CD14-positive monocyte (primary cell): ENCODE results near the gene POPDC2. TPM values are rescaled to one million over a fixed set of nuclear protein-coding genes. Genes with fewer than 3 reads are reported as not detected.

ENCODE experiments used
- DNase-seq, 3 donors: peaks; one replicate each; pipeline ENCODE4 v3.0.0-alpha.2; 2011 to 2022
- H2AFZ ChIP-seq: 2 replicates; pipeline ENCODE4 v1.6.0; 2012; ENCODE audit warnings: mild to moderate bottlenecking, low read depth, low read length, inconsistent platforms; ENCODE audit not compliant: insufficient read depth, poor library complexity, severe bottlenecking
- H3K27ac ChIP-seq, 2 donors: 1 replicate in 1 of 2; 2 replicates in 1 of 2; pipeline ENCODE4 v1.5.1; 2012 to 2013; ENCODE audit warnings: low read length in 2 of 2, control low read depth in 1 of 2, inconsistent platforms in 1 of 2, low read depth in 1 of 2, mild to moderate bottlenecking in 1 of 2
- H3K27me3 ChIP-seq, 2 donors: one replicate each; pipeline versions ENCODE4 v1.6.0 to v1.6.1; 2011 to 2013; ENCODE audit warnings: low read length in 2 of 2; ENCODE audit not compliant: control insufficient read depth in 2 of 2, insufficient read depth in 2 of 2
- H3K36me3 ChIP-seq, 2 donors: replicated peaks in 1 of 2; 1 replicate in 1 of 2; 2 replicates in 1 of 2; pipeline versions ENCODE4 v1.5.1 to v1.6.1; 2012 to 2013; ENCODE audit warnings: low read length in 2 of 2, control low read depth in 1 of 2, inconsistent platforms in 1 of 2, mild to moderate bottlenecking in 1 of 2; ENCODE audit not compliant: insufficient read depth in 2 of 2, control insufficient read depth in 1 of 2
- H3K4me1 ChIP-seq, 2 donors: 1 replicate in 1 of 2; 2 replicates in 1 of 2; pipeline versions ENCODE4 v1.5.1 to v1.6.1; 2012 to 2013; ENCODE audit warnings: low read length in 2 of 2, control low read depth in 1 of 2, inconsistent platforms in 1 of 2, mild to moderate bottlenecking in 1 of 2, moderate library complexity in 1 of 2; ENCODE audit not compliant: insufficient read depth in 2 of 2, control insufficient read depth in 1 of 2
- H3K4me2 ChIP-seq: replicated peaks from 2 replicates; pipeline ENCODE3; 2012; ENCODE audit warnings: low read length, moderate library complexity, mild to moderate bottlenecking; ENCODE audit not compliant: poor library complexity, severe bottlenecking; ENCODE audit errors: extremely low read depth
- H3K4me3 ChIP-seq, 3 experiments: fragments of 200-600 bp in 1 of 3; sonication (generic) in 1 of 3; replicated peaks in 1 of 3; 1 replicate in 2 of 3; 2 replicates in 1 of 3; pipeline ENCODE4 v1.5.1; 2011 to 2013; ENCODE audit warnings: low read length in 3 of 3, mild to moderate bottlenecking in 3 of 3, control low read depth in 2 of 3, low read depth in 2 of 3, inconsistent platforms in 1 of 3, moderate library complexity in 1 of 3
- H3K79me2 ChIP-seq: 2 replicates; pipeline ENCODE4 v1.6.0; 2012; ENCODE audit warnings: mild to moderate bottlenecking, control low read depth, inconsistent platforms, low read length, moderate library complexity; ENCODE audit not compliant: insufficient read depth
- H3K9ac ChIP-seq: 2 replicates; pipeline ENCODE4 v1.6.0; 2017; ENCODE audit warnings: low read length, mild to moderate bottlenecking; ENCODE audit not compliant: insufficient read depth, poor library complexity, severe bottlenecking
- H3K9me3 ChIP-seq, 2 donors: replicated peaks in 1 of 2; 1 replicate in 1 of 2; 2 replicates in 1 of 2; pipeline versions ENCODE4 v1.5.1 to v1.6.1; 2012 to 2013; ENCODE audit warnings: low read length in 2 of 2, control low read depth in 1 of 2; ENCODE audit not compliant: control insufficient read depth in 1 of 2, insufficient read depth in 1 of 2
- H4K20me1 ChIP-seq: 2 replicates; pipeline ENCODE4 v1.6.0; 2012; ENCODE audit warnings: mild to moderate bottlenecking, low read length, control low read depth, moderate library complexity; ENCODE audit not compliant: insufficient read depth
- H3K27ac Mint-ChIP-seq, 7 donors: one replicate each; pipeline ENCODE4 v1.8.0; 2020; ENCODE audit warnings: mild to moderate bottlenecking in 7 of 7, mixed read lengths in 7 of 7, moderate library complexity in 6 of 7, inconsistent platforms in 2 of 7
- H3K27me3 Mint-ChIP-seq, 3 donors: one replicate each; pipeline ENCODE4 v1.8.0; 2021 to 2022; ENCODE audit warnings: low read depth in 3 of 3, mild to moderate bottlenecking in 3 of 3, mixed read lengths in 3 of 3, moderate library complexity in 3 of 3, inconsistent platforms in 1 of 3
- H3K36me3 Mint-ChIP-seq, 2 donors: one replicate each; pipeline ENCODE4 v1.8.0; 2020; ENCODE audit warnings: mixed read lengths in 2 of 2, inconsistent platforms in 1 of 2, mild to moderate bottlenecking in 1 of 2
- H3K4me1 Mint-ChIP-seq: one replicate; pipeline ENCODE4 v1.8.0; 2020; ENCODE audit warnings: mild to moderate bottlenecking, mixed read lengths
- H3K4me3 Mint-ChIP-seq, 2 donors: one replicate each; pipeline ENCODE4 v1.8.0; 2020; ENCODE audit warnings: mild to moderate bottlenecking in 2 of 2, mixed read lengths in 2 of 2, moderate library complexity in 1 of 2
- H3K9me3 Mint-ChIP-seq, 7 donors: one replicate each; pipeline ENCODE4 v1.8.0; 2020 to 2022; ENCODE audit warnings: mixed read lengths in 7 of 7, mild to moderate bottlenecking in 6 of 7, moderate library complexity in 6 of 7, inconsistent platforms in 2 of 7
- WGBS: methylation state at CpG from one replicate; pipeline ENCODE4 v1.1.5; 2013; ENCODE audit warnings: missing lambda C conversion rate; ENCODE audit not compliant: insufficient coverage; 5-methylcytosine and 5-hydroxymethylcytosine counted together
- intact Hi-C, 2 donors: fragments of 100-400 bp; cut with micrococcal nuclease; formaldehyde crosslinking; loops; one replicate each; pipeline versions ENCODE4 v1.15.0 to v1.15.1; 2023
- polyA plus RNA-seq, 3 donors: library from polyadenylated mRNA; depleted of rRNA in 1 of 3; unstranded in 2 of 3; stranded (reverse) in 1 of 3; fragments of 300-500 nt in 2 of 3; fragments of >200 nt in 1 of 3; fragmentation: Illumina TruSeq in 2 of 3; gene quantifications; 1 replicate in 2 of 3; 2 replicates in 1 of 3; pipeline ENCODE4 v1.2.3, GENCODE V29; 2012 to 2021
- TF ChIP-seq, protein P1 (sequence below): fragments of 200-600 bp; IDR thresholded peaks from one replicate; pipeline ENCODE4 v1.8.0; 2022; ENCODE audit warnings: antibody characterized with exemption, mild to moderate bottlenecking

Gene POPDC2
- polyA plus RNA-seq, 3 donors, result 0.58 to 6.7 (median 0.63) TPM

DNA sequence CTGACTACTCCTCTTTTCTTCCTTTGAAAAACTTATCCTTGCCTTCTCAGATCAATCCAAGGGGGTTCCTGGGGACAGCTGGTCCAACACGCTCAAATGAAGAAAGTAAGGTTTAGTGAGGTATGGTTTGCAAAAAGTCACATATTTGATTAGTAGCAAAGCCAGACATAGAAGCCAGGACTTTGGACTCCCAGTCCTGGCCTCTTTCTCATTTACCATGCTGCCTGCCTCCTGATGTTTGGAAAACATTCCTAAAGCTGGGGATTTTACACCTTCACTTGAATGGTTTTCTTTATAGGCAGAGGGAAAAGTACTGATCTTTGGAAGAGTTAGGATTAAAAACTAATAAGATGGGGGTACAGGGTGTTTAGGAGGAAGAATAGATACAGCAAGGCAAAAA, 14.6 kb downstream of the POPDC2 start:
- Mint-ChIP-seq H3K4me1 (no peaks in the 10 kb centered on the region), H3K4me3 (no peak overlapping the region), H3K36me3 (peaks cover 6 to 13% of the 10 kb centered on the region in 2 donors), H3K27me3 (peaks cover 0 to 2% (median 1%) of the 10 kb centered on the region in 3 donors), H3K27ac (no peak overlapping the region), H3K9me3 (peaks cover 0 to 2% (median 0%) of the 10 kb centered on the region in 7 donors)
- Histone ChIP-seq H3K4me1 (no peaks in the 10 kb centered on the region), H3K4me2 (no peak overlapping the region), H3K4me3 (no peak overlapping the region), H2AFZ (no peak overlapping the region), H3K9ac (no peak overlapping the region), H3K27ac (no peak overlapping the region), H4K20me1 (no peaks in the 10 kb centered on the region), H3K27me3 (no peaks in the 10 kb centered on the region), H3K9me3 (no peaks in the 10 kb centered on the region), H3K79me2 (no peaks in the 10 kb centered on the region), H3K36me3 (no peaks in the 10 kb centered on the region)
- WGBS, result no CpG with 5 or more reads among the region's 1 CpG
- TF ChIP-seq, protein P1, sequence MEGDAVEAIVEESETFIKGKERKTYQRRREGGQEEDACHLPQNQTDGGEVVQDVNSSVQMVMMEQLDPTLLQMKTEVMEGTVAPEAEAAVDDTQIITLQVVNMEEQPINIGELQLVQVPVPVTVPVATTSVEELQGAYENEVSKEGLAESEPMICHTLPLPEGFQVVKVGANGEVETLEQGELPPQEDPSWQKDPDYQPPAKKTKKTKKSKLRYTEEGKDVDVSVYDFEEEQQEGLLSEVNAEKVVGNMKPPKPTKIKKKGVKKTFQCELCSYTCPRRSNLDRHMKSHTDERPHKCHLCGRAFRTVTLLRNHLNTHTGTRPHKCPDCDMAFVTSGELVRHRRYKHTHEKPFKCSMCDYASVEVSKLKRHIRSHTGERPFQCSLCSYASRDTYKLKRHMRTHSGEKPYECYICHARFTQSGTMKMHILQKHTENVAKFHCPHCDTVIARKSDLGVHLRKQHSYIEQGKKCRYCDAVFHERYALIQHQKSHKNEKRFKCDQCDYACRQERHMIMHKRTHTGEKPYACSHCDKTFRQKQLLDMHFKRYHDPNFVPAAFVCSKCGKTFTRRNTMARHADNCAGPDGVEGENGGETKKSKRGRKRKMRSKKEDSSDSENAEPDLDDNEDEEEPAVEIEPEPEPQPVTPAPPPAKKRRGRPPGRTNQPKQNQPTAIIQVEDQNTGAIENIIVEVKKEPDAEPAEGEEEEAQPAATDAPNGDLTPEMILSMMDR, result no peak
- intact Hi-C loops, result loop anchor here in 1 of 2 donors (10.0 kb wide), 1 partner anchor 61 kb away; no protein-coding TSS in a partner anchor
- DNase-seq, result no peak

DNA sequence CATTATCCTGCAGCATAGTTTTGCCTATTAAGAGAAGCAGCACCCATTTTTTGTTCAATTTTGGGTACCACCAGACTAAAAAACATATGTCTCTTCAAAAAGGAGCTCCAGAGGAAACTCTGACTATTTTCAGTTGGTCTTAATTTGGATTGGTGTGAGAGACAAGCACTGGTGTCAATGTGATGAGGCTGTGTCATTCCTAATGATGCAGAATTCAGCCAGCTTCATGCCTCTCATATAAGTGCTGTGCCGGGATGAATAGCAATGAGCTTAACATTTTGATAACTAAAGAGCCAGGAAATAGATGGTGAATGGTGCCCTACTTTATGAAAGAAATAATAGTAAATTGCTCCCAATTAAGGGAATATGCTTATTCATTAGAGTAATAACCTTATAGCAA, 15.9 kb downstream of the POPDC2 start:
- Histone ChIP-seq H3K9ac (no peak overlapping the region), H3K79me2 (no peaks in the 10 kb centered on the region), H3K4me2 (no peak overlapping the region), H3K4me3 (no peak overlapping the region), H3K27me3 (no peaks in the 10 kb centered on the region), H3K36me3 (no peaks in the 10 kb centered on the region), H4K20me1 (no peaks in the 10 kb centered on the region), H2AFZ (no peak overlapping the region), H3K27ac (no peak overlapping the region), H3K4me1 (peaks cover under 1 to 1% of the 10 kb centered on the region in 2 donors), H3K9me3 (no peaks in the 10 kb centered on the region)
- no peaks in the 10 kb centered on the region for H3K9me3 Mint-ChIP-seq
- no peak for DNase-seq
- peaks cover 0 to 2% (median 0%) of the 10 kb centered on the region in 3 donors for H3K27me3 Mint-ChIP-seq
- peaks cover 5% of the 10 kb centered on the region for H3K4me1 Mint-ChIP-seq
- no CpG with 5 or more reads among the region's 1 CpG for WGBS
- intact Hi-C loops, result loop anchor here in 1 of 2 donors (10.0 kb wide), 1 partner anchor 60 kb away; no protein-coding TSS in a partner anchor
- H3K36me3 Mint-ChIP-seq, result peaks cover 10 to 13% of the 10 kb centered on the region in 2 donors
- no peak overlapping the region for H3K27ac Mint-ChIP-seq
- TF ChIP-seq, protein P1, result no peak
- no peak overlapping the region for H3K4me3 Mint-ChIP-seq
